GM23338 (cell line): ENCODE measurements around the gene ING3.

Experiments used
- CREB1 ChIP-seq: fragments of 250-450 bp; sonication (Bioruptor Pico); IDR thresholded peaks from 2 replicates; pipeline ENCODE4 v1.5.0; 2020; ENCODE audit warnings: low read depth, mild to moderate bottlenecking, moderate library complexity
- CTCF ChIP-seq, 2 experiments: fragments of 200-600 bp in 1 of 2; sonication (generic) in 1 of 2; conservative IDR thresholded peaks; 2 replicates each; pipeline versions ENCODE4 v1.5.1 to v1.6.1; 2016 to 2017; ENCODE audit warnings: antibody characterized with exemption in 2 of 2, low read depth in 2 of 2, mild to moderate bottlenecking in 2 of 2, moderate library complexity in 1 of 2
- EZH2 ChIP-seq: fragments of 200-600 bp; sonication (generic); IDR thresholded peaks from one replicate; pipeline ENCODE4 v1.8.0; 2017; ENCODE audit warnings: antibody characterized with exemption, mild to moderate bottlenecking, low read depth; ENCODE audit not compliant: unreplicated experiment
- EZH2phosphoT487 ChIP-seq: fragments of 200-600 bp; sonication (generic); IDR thresholded peaks from one replicate; pipeline ENCODE4 v1.8.1; 2018; ENCODE audit warnings: antibody characterized with exemption; ENCODE audit not compliant: unreplicated experiment
- NANOG ChIP-seq: IDR thresholded peaks from 2 replicates; pipeline ENCODE4 v1.6.1; 2016; ENCODE audit warnings: antibody characterized with exemption, borderline replicate concordance
- POLR2AphosphoS5 ChIP-seq: IDR thresholded peaks from 2 replicates; pipeline ENCODE4 v1.6.1; 2016; ENCODE audit warnings: antibody characterized with exemption, low read depth
- STAT1 ChIP-seq: IDR thresholded peaks from one replicate; pipeline ENCODE4 v1.6.1; 2016; ENCODE audit warnings: antibody characterized with exemption; ENCODE audit not compliant: unreplicated experiment
- ZNF331 ChIP-seq: fragments of 250-450 bp; sonication (Bioruptor Pico); IDR thresholded peaks from 2 replicates; pipeline ENCODE4 v1.5.0; 2020; ENCODE audit warnings: low read depth, mild to moderate bottlenecking, moderate library complexity
- TF ChIP-seq, protein P1 (sequence below): IDR thresholded peaks from one replicate; pipeline ENCODE4 v1.6.1; 2018; ENCODE audit warnings: antibody characterized with exemption; ENCODE audit not compliant: unreplicated experiment

DNA sequence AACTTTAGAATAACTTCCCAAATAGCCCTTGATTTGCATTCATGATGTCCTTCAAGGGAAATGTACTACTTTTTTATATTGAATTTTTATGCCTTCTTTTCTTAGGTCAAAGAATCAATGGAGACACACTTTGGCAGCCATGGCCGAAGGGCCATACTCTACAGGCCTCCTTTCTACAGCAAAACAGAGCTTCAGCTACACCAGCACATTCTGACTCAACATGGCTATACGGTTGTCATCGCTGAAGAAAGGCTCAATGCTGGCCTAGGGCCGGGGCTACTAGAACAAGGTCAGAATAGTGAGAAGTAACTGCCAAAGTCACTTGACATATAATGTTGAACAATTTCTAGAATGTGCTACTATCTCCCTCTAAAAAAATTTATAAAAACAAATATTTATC lies 65.0 kb downstream of the ING3 start:
- TF ChIP-seq CTCF (conservative IDR thresholded peaks at IDR 0.05; ENCODE audit: low read depth in 2 of 2) (no peak), POLR2AphosphoS5 (no peak), EZH2phosphoT487 (no peak), EZH2 (no peak), ZNF331 (CRISPR knock-in tag) (no peak), CREB1 (CRISPR knock-in tag) (no peak), STAT1 (no peak), NANOG (no peak)
- TF ChIP-seq, protein P1, sequence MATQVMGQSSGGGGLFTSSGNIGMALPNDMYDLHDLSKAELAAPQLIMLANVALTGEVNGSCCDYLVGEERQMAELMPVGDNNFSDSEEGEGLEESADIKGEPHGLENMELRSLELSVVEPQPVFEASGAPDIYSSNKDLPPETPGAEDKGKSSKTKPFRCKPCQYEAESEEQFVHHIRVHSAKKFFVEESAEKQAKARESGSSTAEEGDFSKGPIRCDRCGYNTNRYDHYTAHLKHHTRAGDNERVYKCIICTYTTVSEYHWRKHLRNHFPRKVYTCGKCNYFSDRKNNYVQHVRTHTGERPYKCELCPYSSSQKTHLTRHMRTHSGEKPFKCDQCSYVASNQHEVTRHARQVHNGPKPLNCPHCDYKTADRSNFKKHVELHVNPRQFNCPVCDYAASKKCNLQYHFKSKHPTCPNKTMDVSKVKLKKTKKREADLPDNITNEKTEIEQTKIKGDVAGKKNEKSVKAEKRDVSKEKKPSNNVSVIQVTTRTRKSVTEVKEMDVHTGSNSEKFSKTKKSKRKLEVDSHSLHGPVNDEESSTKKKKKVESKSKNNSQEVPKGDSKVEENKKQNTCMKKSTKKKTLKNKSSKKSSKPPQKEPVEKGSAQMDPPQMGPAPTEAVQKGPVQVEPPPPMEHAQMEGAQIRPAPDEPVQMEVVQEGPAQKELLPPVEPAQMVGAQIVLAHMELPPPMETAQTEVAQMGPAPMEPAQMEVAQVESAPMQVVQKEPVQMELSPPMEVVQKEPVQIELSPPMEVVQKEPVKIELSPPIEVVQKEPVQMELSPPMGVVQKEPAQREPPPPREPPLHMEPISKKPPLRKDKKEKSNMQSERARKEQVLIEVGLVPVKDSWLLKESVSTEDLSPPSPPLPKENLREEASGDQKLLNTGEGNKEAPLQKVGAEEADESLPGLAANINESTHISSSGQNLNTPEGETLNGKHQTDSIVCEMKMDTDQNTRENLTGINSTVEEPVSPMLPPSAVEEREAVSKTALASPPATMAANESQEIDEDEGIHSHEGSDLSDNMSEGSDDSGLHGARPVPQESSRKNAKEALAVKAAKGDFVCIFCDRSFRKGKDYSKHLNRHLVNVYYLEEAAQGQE: no peak
